GM06990 (cell line): ENCODE data around the gene UGT2A2.
A peak's percentile ranks its signal among the peaks of the same experiment; 100 is the strongest.

ENCODE experiments used
- DNase-seq: peaks from one replicate; pipeline ENCODE4 v3.0.0-alpha.2; 2011; ENCODE audit not compliant: insufficient read length; ENCODE audit errors: extremely low read depth
- H3K27me3 ChIP-seq: replicated peaks from 2 replicates; pipeline ENCODE4 v1.6.0; 2011; ENCODE audit warnings: low read length; ENCODE audit not compliant: control insufficient read depth, insufficient read depth
- H3K36me3 ChIP-seq: 2 replicates; pipeline ENCODE4 v1.5.1; 2011; ENCODE audit warnings: low read length; ENCODE audit not compliant: control insufficient read depth, insufficient read depth
- H3K4me3 ChIP-seq: replicated peaks from 2 replicates; pipeline ENCODE4 v1.5.1; 2011; ENCODE audit warnings: low read depth, mild to moderate bottlenecking, control low read depth, low read length
- CTCF ChIP-seq: IDR thresholded peaks from 2 replicates; pipeline ENCODE4 v1.5.1; 2011; ENCODE audit warnings: low read length, control low read depth, mild to moderate bottlenecking, inconsistent platforms; ENCODE audit not compliant: insufficient read depth, poor library complexity, severe bottlenecking

The UGT2A2 gene

GRCh38 chr4:69617083-69617694, 22.3 kb downstream of the UGT2A2 start:
- no peak overlapping the region for H3K4me3 ChIP-seq
- no peak for DNase-seq
- no peaks in the 10 kb centered on the region for H3K27me3 ChIP-seq
- TF ChIP-seq CTCF = peak; percentile 38
- H3K36me3 ChIP-seq = no peaks in the 10 kb centered on the region

- no peaks in the 10 kb centered on the region for H3K36me3 ChIP-seq
- no peak overlapping the region for H3K4me3 ChIP-seq
- no peak for TF ChIP-seq CTCF
- no peaks in the 10 kb centered on the region for H3K27me3 ChIP-seq
- no peak for DNase-seq
Observed at GRCh38 chr4:69610484-69610883, 29.0 kb downstream of the UGT2A2 start.

- no peaks in the 10 kb centered on the region for H3K36me3 ChIP-seq
- no peaks in the 10 kb centered on the region for H3K27me3 ChIP-seq
- no peak for DNase-seq
- TF ChIP-seq CTCF = no peak
- H3K4me3 ChIP-seq = no peak overlapping the region
Observed at GRCh38 chr4:69601065-69601464, 38.4 kb downstream of the UGT2A2 start.

- no peak for TF ChIP-seq CTCF
- DNase-seq = no peak
Observed at GRCh38 chr4:69600013-69600412, 39.4 kb downstream of the UGT2A2 start.

GRCh38 chr4:69594382-69594781, 45.1 kb downstream of the UGT2A2 start:
- no peak for DNase-seq
- TF ChIP-seq CTCF = no peak
- Histone ChIP-seq H3K27me3 (no peaks in the 10 kb centered on the region), H3K36me3 (no peaks in the 10 kb centered on the region), H3K4me3 (no peak overlapping the region)

More at GRCh38 chr4:69600013-69600412, 39.4 kb downstream of the UGT2A2 start:
- no peaks in the 10 kb centered on the region for H3K27me3 ChIP-seq
- no peaks in the 10 kb centered on the region for H3K36me3 ChIP-seq
- no peak overlapping the region for H3K4me3 ChIP-seq

- no peak for TF ChIP-seq CTCF
- no peaks in the 10 kb centered on the region for H3K36me3 ChIP-seq
- no peak overlapping the region for H3K4me3 ChIP-seq
- H3K27me3 ChIP-seq = no peaks in the 10 kb centered on the region
- no peak for DNase-seq
Observed at GRCh38 chr4:69591364-69591763, 48.1 kb downstream of the UGT2A2 start.
